WTC11 (cell line): ENCODE measurements around the gene FAM47E. TPM values are rescaled to one million over a fixed set of nuclear protein-coding genes. Genes with fewer than 3 reads are reported as not detected.

Experiments
- ATAC-seq: fragments of 200-7000 bp; cut with Tn5 transposase; 2 replicates; pipeline ENCODE4 v1.10.0; 2021; ENCODE audit warnings: mild to moderate bottlenecking, moderate library complexity
- CTCF ChIA-PET: fragments of 300-600 bp; sonication (Branson Sonifier 250); formaldehyde crosslinking; loops from one replicate; lab custom pipeline; 2021; ENCODE audit warnings: antibody characterized with exemption; lab: Charles Lee
- POLR2A ChIA-PET: fragments of 350-600 bp; sonication (Branson Sonifier 250); formaldehyde crosslinking; loops from one replicate; lab custom pipeline; 2021; ENCODE audit warnings: antibody characterized with exemption; lab: Charles Lee
- DNase-seq: peaks from one replicate; pipeline ENCODE4 v3.0.0; 2021; ENCODE audit warnings: low spot score
- H3K27ac Mint-ChIP-seq: 2 replicates; pipeline ENCODE4 v1.8.0; 2021; ENCODE audit warnings: mixed read lengths
- H3K27me3 Mint-ChIP-seq: 2 replicates; pipeline ENCODE4 v1.8.0; 2021; ENCODE audit warnings: low read depth, mild to moderate bottlenecking, moderate library complexity, mixed read lengths
- H3K36me3 Mint-ChIP-seq: 2 replicates; pipeline ENCODE4 v1.8.0; 2021; ENCODE audit warnings: mixed read lengths
- H3K4me1 Mint-ChIP-seq: 2 replicates; pipeline ENCODE4 v1.8.0; 2022; ENCODE audit warnings: mixed read lengths
- H3K4me3 Mint-ChIP-seq: 2 replicates; pipeline ENCODE4 v1.8.0; 2021; ENCODE audit warnings: mild to moderate bottlenecking, moderate library complexity, mixed read lengths
- H3K9me3 Mint-ChIP-seq: 2 replicates; pipeline ENCODE4 v1.8.0; 2021; ENCODE audit warnings: mixed read lengths
- ATF3 ChIP-seq: sonication (generic); formaldehyde crosslinking; conservative IDR thresholded peaks from 2 replicates; pipeline ENCODE4 v1.8.1; 2022; ENCODE audit warnings: mild to moderate bottlenecking, missing genetic modification reagents
- ATF6 ChIP-seq: sonication (generic); formaldehyde crosslinking; IDR thresholded peaks from 2 replicates; pipeline ENCODE4 v1.8.1; 2023; ENCODE audit warnings: mild to moderate bottlenecking, missing genetic modification reagents
- CREB1 ChIP-seq: sonication (generic); formaldehyde crosslinking; IDR thresholded peaks from 2 replicates; pipeline ENCODE4 v1.8.0; 2023; ENCODE audit warnings: mild to moderate bottlenecking, missing genetic modification reagents
- CREM ChIP-seq: sonication (generic); formaldehyde crosslinking; IDR thresholded peaks from 2 replicates; pipeline ENCODE4 v1.8.1; 2022; ENCODE audit warnings: mild to moderate bottlenecking, missing genetic modification reagents, moderate library complexity
- E2F4 ChIP-seq: sonication (generic); formaldehyde crosslinking; IDR thresholded peaks from 2 replicates; pipeline ENCODE4 v1.8.1; 2022; ENCODE audit warnings: low read depth, mild to moderate bottlenecking, moderate library complexity, missing genetic modification reagents, borderline replicate concordance
- EMX1 ChIP-seq: fragments of 250-450 bp; sonication (Bioruptor Pico); IDR thresholded peaks from 2 replicates; pipeline ENCODE4 v1.8.0; 2021; ENCODE audit warnings: mild to moderate bottlenecking
- FOXJ3 ChIP-seq: sonication (generic); formaldehyde crosslinking; IDR thresholded peaks from 2 replicates; pipeline ENCODE4 v1.9.0; 2021; ENCODE audit warnings: missing genetic modification reagents, mild to moderate bottlenecking, borderline replicate concordance
- NFATC4 ChIP-seq: fragments of 250-450 bp; sonication (Bioruptor Pico); IDR thresholded peaks from 2 replicates; pipeline ENCODE4 v1.9.0; 2021; ENCODE audit warnings: mild to moderate bottlenecking
- NR1H2 ChIP-seq: sonication (generic); formaldehyde crosslinking; IDR thresholded peaks from 2 replicates; pipeline ENCODE4 v1.9.0; 2021; ENCODE audit warnings: mild to moderate bottlenecking, moderate library complexity, missing genetic modification reagents
- NR3C1 ChIP-seq: sonication (generic); formaldehyde crosslinking; conservative IDR thresholded peaks from 2 replicates; pipeline ENCODE4 v1.8.1; 2023; ENCODE audit warnings: low read depth, mild to moderate bottlenecking, missing genetic modification reagents
- OVOL2 ChIP-seq: fragments of 250-450 bp; sonication (Bioruptor Pico); IDR thresholded peaks from 2 replicates; pipeline ENCODE4 v1.9.0; 2021; ENCODE audit warnings: mild to moderate bottlenecking, borderline replicate concordance
- RELA ChIP-seq: sonication (generic); formaldehyde crosslinking; IDR thresholded peaks from 2 replicates; pipeline ENCODE4 v1.8.1; 2022; ENCODE audit warnings: missing genetic modification reagents, mild to moderate bottlenecking, borderline replicate concordance
- SOX15 ChIP-seq: fragments of 250-450 bp; sonication (Bioruptor Pico); IDR thresholded peaks from 2 replicates; pipeline ENCODE4 v1.9.0; 2021; ENCODE audit warnings: mild to moderate bottlenecking
- TCF7 ChIP-seq: sonication (generic); formaldehyde crosslinking; IDR thresholded peaks from 2 replicates; pipeline ENCODE4 v1.8.0; 2022; ENCODE audit warnings: mild to moderate bottlenecking, low read depth, missing genetic modification reagents, moderate library complexity
- ZNF121 ChIP-seq: sonication (generic); formaldehyde crosslinking; IDR thresholded peaks from 2 replicates; pipeline ENCODE4 v1.8.0; 2023; ENCODE audit warnings: missing genetic modification reagents
- ZNF219 ChIP-seq: sonication (generic); formaldehyde crosslinking; IDR thresholded peaks from 2 replicates; pipeline ENCODE4 v1.8.0; 2023; ENCODE audit warnings: missing genetic modification reagents, mild to moderate bottlenecking, borderline replicate concordance
- ZNF263 ChIP-seq: sonication (generic); formaldehyde crosslinking; IDR thresholded peaks from 2 replicates; pipeline ENCODE4 v1.8.1; 2022; ENCODE audit warnings: low read depth, mild to moderate bottlenecking, moderate library complexity, missing genetic modification reagents
- ZNF281 ChIP-seq: sonication (generic); formaldehyde crosslinking; IDR thresholded peaks from 2 replicates; pipeline ENCODE4 v1.8.0; 2023; ENCODE audit warnings: mild to moderate bottlenecking, missing genetic modification reagents
- ZNF416 ChIP-seq: fragments of 250-450 bp; sonication (Bioruptor Pico); IDR thresholded peaks from 2 replicates; pipeline ENCODE4 v1.9.0; 2021; ENCODE audit warnings: mild to moderate bottlenecking, inconsistent platforms
- ZNF423 ChIP-seq: fragments of 250-450 bp; sonication (Bioruptor Pico); IDR thresholded peaks from 2 replicates; pipeline ENCODE4 v2.1.2; 2022; ENCODE audit warnings: mild to moderate bottlenecking, moderate library complexity
- ZNF512 ChIP-seq: sonication (generic); formaldehyde crosslinking; IDR thresholded peaks from 2 replicates; pipeline ENCODE4 v1.8.1; 2022; ENCODE audit warnings: missing genetic modification reagents, borderline replicate concordance
- ZNF671 ChIP-seq: fragments of 250-450 bp; sonication (Bioruptor Pico); IDR thresholded peaks from 2 replicates; pipeline ENCODE4 v1.8.0; 2021; ENCODE audit warnings: mild to moderate bottlenecking
- total RNA-seq: library from RNA; stranded (reverse); gene quantifications from 3 replicates; pipeline ENCODE4 v1.2.3, GENCODE V29; 2021

FAM47E gene
- total RNA-seq, 1 experiment from 2014 or later = 1.4 TPM

- peaks cover 13% of the 10 kb centered on the region for H3K4me1 Mint-ChIP-seq
- no peak for ATAC-seq
- H3K4me3 Mint-ChIP-seq = no peak overlapping the region
- H3K36me3 Mint-ChIP-seq = no peaks in the 10 kb centered on the region
- POLR2A ChIA-PET = no interaction called here
- CTCF ChIA-PET = no interaction called here
- H3K27ac Mint-ChIP-seq = no peak overlapping the region
- 0 out of 2 replicates have a peak, but pooled peaks cover 3% of the 10 kb centered on the region for H3K9me3 Mint-ChIP-seq
- no peak for DNase-seq
- peaks cover 26% of the 10 kb centered on the region for H3K27me3 Mint-ChIP-seq
- TF ChIP-seq CREM (CRISPR knock-in tag) = no peak
- no peak for TF ChIP-seq ZNF121 (CRISPR knock-in tag)
- no peak for TF ChIP-seq RELA (CRISPR knock-in tag)
- no peak for TF ChIP-seq EMX1 (CRISPR knock-in tag)
- TF ChIP-seq ZNF219 (CRISPR knock-in tag) = no peak
- TF ChIP-seq NR1H2 = no peak
- no peak for TF ChIP-seq ZNF423
- no peak for TF ChIP-seq OVOL2
- no peak for TF ChIP-seq E2F4 (CRISPR knock-in tag)
- TF ChIP-seq NFATC4 (CRISPR knock-in tag) = no peak
- TF ChIP-seq ZNF263 (CRISPR knock-in tag) = no peak
- no peak for TF ChIP-seq SOX15 (CRISPR knock-in tag)
- no peak for TF ChIP-seq ZNF671 (CRISPR knock-in tag)
- TF ChIP-seq ATF3 (CRISPR knock-in tag) = no peak
- TF ChIP-seq ZNF416 (CRISPR knock-in tag) = no peak
- no peak for TF ChIP-seq ZNF281 (CRISPR knock-in tag)
- no peak for TF ChIP-seq NR3C1 (CRISPR knock-in tag)
These were observed 4.7 kb upstream of the FAM47E start for GRCh38 chr4:76246852-76247251.

GRCh38 chr4:76250962-76251361 lies 559 bp upstream of the FAM47E start:
- POLR2A ChIA-PET = interaction anchor here (0.6 to 1.1 kb wide), 2 partner anchors 38 to 85 kb away, joined by 3 read pairs; no protein-coding TSS in a partner anchor
- Mint-ChIP-seq H3K9me3 (0 out of 2 replicates have a peak, but pooled peaks cover 3% of the 10 kb centered on the region), H3K4me3 (peak overlapping the region; percentile 81), H3K36me3 (no peaks in the 10 kb centered on the region), H3K27me3 (peaks cover 50% of the 10 kb centered on the region), H3K4me1 (peaks cover 18% of the 10 kb centered on the region), H3K27ac (no peak overlapping the region)
- DNase-seq (no peak), ATAC-seq (no peak; the same call in 1 of the 2 replicates)
- CTCF ChIA-PET = interaction anchor here (1.6 kb wide), 1 partner anchor 71 kb away, joined by 10 read pairs; no protein-coding TSS in a partner anchor
- TF ChIP-seq ATF6 (CRISPR knock-in tag) (no peak), ZNF281 (CRISPR knock-in tag) (no peak), TCF7 (no peak), ZNF512 (CRISPR knock-in tag) (no peak), FOXJ3 (CRISPR knock-in tag) (no peak), CREB1 (no peak)
